Mammary epithelial cell (primary cell): Measurements from ENCODE around the gene MED23.

Source experiments
- EZH2 ChIP-seq: IDR thresholded peaks from 2 replicates; pipeline ENCODE4 v1.6.1; 2012; ENCODE audit warnings: low read length, inconsistent platforms, borderline replicate concordance
- TF ChIP-seq, protein P1 (sequence below), 2 donors: IDR thresholded peaks in 1 of 2; conservative IDR thresholded peaks in 1 of 2; 2 replicates each; pipeline ENCODE4 v1.5.1; 2011 to 2012; ENCODE audit warnings: inconsistent platforms in 2 of 2, low read length in 2 of 2, mild to moderate bottlenecking in 2 of 2, control low read depth in 1 of 2, low read depth in 1 of 2; ENCODE audit not compliant: insufficient read depth in 1 of 2; ENCODE audit errors: extremely low read depth in 1 of 2

DNA sequence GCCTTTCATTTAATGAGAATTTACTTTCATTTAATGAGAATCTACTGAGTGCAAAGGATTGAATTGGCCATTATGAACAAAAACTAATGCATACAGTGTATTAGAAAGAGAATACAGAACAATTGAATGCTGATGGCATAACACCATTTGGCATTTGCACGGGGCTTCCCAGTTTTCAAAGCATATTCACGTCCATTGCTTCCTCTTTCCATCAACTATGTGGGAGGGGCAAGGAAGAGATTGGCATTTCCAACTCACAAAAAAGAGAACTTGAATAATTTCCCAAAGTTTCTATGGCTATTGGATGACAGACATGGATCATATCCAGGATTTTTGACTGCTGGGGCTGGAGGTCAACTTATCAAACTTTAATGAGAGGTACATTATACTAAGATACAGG lies 78.2 kb downstream of the MED23 start:
- TF ChIP-seq, protein P1, sequence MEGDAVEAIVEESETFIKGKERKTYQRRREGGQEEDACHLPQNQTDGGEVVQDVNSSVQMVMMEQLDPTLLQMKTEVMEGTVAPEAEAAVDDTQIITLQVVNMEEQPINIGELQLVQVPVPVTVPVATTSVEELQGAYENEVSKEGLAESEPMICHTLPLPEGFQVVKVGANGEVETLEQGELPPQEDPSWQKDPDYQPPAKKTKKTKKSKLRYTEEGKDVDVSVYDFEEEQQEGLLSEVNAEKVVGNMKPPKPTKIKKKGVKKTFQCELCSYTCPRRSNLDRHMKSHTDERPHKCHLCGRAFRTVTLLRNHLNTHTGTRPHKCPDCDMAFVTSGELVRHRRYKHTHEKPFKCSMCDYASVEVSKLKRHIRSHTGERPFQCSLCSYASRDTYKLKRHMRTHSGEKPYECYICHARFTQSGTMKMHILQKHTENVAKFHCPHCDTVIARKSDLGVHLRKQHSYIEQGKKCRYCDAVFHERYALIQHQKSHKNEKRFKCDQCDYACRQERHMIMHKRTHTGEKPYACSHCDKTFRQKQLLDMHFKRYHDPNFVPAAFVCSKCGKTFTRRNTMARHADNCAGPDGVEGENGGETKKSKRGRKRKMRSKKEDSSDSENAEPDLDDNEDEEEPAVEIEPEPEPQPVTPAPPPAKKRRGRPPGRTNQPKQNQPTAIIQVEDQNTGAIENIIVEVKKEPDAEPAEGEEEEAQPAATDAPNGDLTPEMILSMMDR (conservative IDR thresholded peaks at IDR 0.05 in 1 of 2, IDR thresholded peaks at IDR 0.05 in 1 of 2; ENCODE audit: extremely low read depth in 1 of 2, insufficient read depth in 1 of 2, low read depth in 1 of 2, low read length in 2 of 2), result no peak
- TF ChIP-seq EZH2, result no peak
